Glutamatergic neuron (in vitro differentiated cells): Measurements from ENCODE around the gene SLC16A9. TPM values are rescaled to one million over a fixed set of nuclear protein-coding genes. Genes with fewer than 3 reads are reported as not detected.

Experiments used
- DNase-seq: peaks from one replicate; pipeline ENCODE4 v3.0.0; 2022
- H3K27ac Mint-ChIP-seq: one replicate; pipeline ENCODE4 v1.8.0; 2020; ENCODE audit warnings: mild to moderate bottlenecking, mixed read lengths, inconsistent platforms; ENCODE audit not compliant: unreplicated experiment
- H3K27me3 Mint-ChIP-seq: one replicate; pipeline ENCODE4 v1.8.0; 2020; ENCODE audit warnings: mild to moderate bottlenecking, moderate library complexity, mixed read lengths, inconsistent platforms; ENCODE audit not compliant: unreplicated experiment
- H3K36me3 Mint-ChIP-seq: one replicate; pipeline ENCODE4 v1.8.0; 2020; ENCODE audit warnings: mild to moderate bottlenecking, mixed read lengths, inconsistent platforms; ENCODE audit not compliant: unreplicated experiment
- H3K4me1 Mint-ChIP-seq: one replicate; pipeline ENCODE4 v1.8.0; 2020; ENCODE audit warnings: mild to moderate bottlenecking, low read depth, mixed read lengths, inconsistent platforms; ENCODE audit not compliant: unreplicated experiment
- H3K4me3 Mint-ChIP-seq: one replicate; pipeline ENCODE4 v1.8.0; 2020; ENCODE audit warnings: mild to moderate bottlenecking, mixed read lengths, inconsistent platforms; ENCODE audit not compliant: unreplicated experiment
- H3K9me3 Mint-ChIP-seq: one replicate; pipeline ENCODE4 v1.8.0; 2020; ENCODE audit warnings: mild to moderate bottlenecking, moderate library complexity, mixed read lengths, inconsistent platforms; ENCODE audit not compliant: unreplicated experiment
- total RNA-seq: library from RNA; stranded (reverse); fragmentation: NEBNext Ultra II Directional; extraction: Animal tissue kit (Norgen Biotek cat#: 25700); gene quantifications from one replicate; pipeline ENCODE4 v1.2.1, GENCODE V29; 2021; ENCODE audit not compliant: unreplicated experiment
- TF ChIP-seq, protein P1 (sequence below): fragments of 200-600 bp; sonication (generic); IDR thresholded peaks from one replicate; pipeline ENCODE4 v1.5.0; 2021; ENCODE audit not compliant: partially characterized antibody, unreplicated experiment

SLC16A9 gene
- total RNA-seq, 1 donor from 2014 or later: 1.2 TPM

DNA sequence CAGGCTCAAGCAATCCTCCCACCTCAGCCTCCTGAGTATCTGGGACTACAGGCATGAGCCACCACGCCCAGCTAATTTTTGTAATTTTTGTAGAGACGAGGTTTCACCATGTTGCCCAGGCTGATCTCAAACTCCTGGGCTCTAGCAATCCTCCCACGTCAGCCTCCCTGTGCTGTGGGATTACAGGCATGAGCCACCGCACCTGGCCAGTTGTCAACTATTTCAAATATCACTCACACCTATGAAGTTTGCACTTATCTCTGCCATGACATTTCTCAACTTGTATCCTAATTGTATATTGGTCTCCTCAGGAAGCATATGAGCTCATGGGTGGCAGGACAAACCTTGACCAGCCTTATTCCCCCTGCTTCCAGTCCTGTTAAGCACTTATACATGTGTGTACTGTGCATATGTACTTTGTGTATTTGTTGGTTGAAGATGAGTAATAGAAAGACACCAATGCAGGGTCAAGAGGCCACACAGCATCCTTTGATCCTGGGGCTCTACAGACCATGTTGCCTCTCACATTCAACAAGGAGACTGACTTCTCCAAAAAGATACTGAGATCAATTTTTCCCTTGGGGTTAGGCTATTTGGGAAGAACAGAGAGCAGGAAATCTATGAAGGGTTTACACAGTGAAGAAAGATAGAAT lies 82.2 kb downstream of the SLC16A9 start:
- peaks cover 2% of the 10 kb centered on the region for H3K9me3 Mint-ChIP-seq
- H3K27ac Mint-ChIP-seq: no peak overlapping the region
- H3K4me3 Mint-ChIP-seq: no peak overlapping the region
- H3K27me3 Mint-ChIP-seq: peaks cover 3% of the 10 kb centered on the region
- TF ChIP-seq, protein P1, sequence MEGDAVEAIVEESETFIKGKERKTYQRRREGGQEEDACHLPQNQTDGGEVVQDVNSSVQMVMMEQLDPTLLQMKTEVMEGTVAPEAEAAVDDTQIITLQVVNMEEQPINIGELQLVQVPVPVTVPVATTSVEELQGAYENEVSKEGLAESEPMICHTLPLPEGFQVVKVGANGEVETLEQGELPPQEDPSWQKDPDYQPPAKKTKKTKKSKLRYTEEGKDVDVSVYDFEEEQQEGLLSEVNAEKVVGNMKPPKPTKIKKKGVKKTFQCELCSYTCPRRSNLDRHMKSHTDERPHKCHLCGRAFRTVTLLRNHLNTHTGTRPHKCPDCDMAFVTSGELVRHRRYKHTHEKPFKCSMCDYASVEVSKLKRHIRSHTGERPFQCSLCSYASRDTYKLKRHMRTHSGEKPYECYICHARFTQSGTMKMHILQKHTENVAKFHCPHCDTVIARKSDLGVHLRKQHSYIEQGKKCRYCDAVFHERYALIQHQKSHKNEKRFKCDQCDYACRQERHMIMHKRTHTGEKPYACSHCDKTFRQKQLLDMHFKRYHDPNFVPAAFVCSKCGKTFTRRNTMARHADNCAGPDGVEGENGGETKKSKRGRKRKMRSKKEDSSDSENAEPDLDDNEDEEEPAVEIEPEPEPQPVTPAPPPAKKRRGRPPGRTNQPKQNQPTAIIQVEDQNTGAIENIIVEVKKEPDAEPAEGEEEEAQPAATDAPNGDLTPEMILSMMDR: no peak
- DNase-seq: no peak
- peaks cover 3% of the 10 kb centered on the region for H3K4me1 Mint-ChIP-seq
- H3K36me3 Mint-ChIP-seq: no peaks in the 10 kb centered on the region

DNA sequence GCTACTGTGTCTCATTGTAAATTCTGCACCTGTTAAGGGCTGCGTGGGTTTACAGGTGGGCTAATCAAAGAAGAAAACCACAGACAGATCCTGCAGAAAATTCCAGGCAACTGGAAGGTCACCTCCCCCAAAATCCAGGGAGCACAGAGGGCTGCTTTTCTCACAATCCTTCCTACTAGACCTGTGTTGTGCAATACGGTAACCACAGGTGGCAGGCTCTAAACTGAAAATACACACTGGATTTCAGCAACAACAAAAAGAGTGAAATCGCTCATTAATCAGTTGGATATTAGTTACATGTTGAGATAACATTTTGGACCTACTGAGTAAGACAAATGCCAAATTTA lies 83.2 kb downstream of the SLC16A9 start:
- Mint-ChIP-seq H3K4me3 (no peak overlapping the region), H3K9me3 (peaks cover 2% of the 10 kb centered on the region), H3K4me1 (peaks cover 3% of the 10 kb centered on the region), H3K27me3 (peaks cover 3% of the 10 kb centered on the region), H3K36me3 (no peaks in the 10 kb centered on the region), H3K27ac (no peak overlapping the region)
- TF ChIP-seq, protein P1: no peak
- DNase-seq: no peak

DNA sequence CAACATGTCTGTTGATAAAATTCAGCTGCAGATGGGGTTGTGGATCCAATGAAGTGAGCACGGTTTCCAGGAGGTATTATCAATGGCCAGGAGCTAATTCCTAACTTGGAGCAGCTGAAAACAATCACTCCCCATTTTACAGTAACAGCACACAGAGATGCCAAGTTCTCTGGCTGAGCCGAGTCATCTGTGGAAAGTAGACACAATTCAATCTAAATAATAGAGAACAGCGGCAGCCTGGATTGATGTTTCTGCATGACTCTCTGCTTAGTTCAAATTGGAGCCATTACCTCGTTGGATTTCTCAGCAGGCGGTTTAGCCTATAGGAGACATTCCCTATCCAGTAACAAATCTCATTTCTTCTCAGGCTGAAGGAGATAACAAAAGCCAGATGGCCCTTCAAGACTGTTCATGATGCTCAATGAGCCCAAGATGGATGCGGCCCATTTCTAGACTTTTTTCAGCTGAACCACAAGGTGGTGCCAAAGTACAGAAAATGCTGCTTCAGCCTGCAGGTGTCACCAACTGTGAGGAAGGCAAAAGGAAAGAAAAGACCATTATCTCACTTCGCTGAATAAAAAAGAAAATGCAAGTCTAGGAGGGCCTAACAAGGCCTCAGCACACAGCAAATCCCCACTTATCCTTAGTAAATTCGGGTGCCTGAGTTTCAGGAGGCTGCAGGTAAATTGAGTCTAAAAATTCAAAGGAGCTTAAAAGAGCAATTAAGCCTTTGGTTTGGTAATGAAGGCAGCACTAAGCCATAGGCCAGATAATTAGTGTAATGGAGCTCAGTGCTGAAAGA lies 83.7 kb downstream of the SLC16A9 start:
- DNase-seq: peak; percentile 32
- H3K4me1 Mint-ChIP-seq: peaks cover 3% of the 10 kb centered on the region
- peaks cover 2% of the 10 kb centered on the region for H3K9me3 Mint-ChIP-seq
- no peaks in the 10 kb centered on the region for H3K36me3 Mint-ChIP-seq
- H3K27me3 Mint-ChIP-seq: peaks cover 3% of the 10 kb centered on the region
- no peak overlapping the region for H3K4me3 Mint-ChIP-seq
- TF ChIP-seq, protein P1: peak; percentile 84
- peak overlapping the region; percentile 72 for H3K27ac Mint-ChIP-seq

DNA sequence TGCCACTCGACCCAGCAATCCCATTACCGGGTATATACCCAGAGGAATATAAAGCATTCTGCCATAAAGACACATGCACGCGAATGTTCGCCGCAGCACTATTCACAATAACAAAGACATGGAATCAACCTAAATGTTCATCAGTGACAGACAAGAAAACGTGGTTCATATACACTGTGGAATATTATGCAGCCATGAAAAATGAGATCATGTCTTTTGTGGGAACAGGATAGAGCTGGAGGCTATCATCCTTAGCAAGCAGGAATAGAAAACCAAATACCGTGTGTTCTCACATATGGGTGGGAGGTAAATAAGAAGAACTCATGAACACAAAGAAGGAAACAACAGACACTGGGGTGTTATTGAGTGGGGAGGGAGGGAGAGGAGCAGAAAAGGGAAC lies 84.7 kb downstream of the SLC16A9 start:
- Mint-ChIP-seq H3K4me1 (peaks cover 3% of the 10 kb centered on the region), H3K4me3 (no peak overlapping the region), H3K36me3 (no peaks in the 10 kb centered on the region), H3K27ac (no peak overlapping the region), H3K9me3 (peaks cover 2% of the 10 kb centered on the region), H3K27me3 (peaks cover 3% of the 10 kb centered on the region)
- TF ChIP-seq, protein P1: no peak
- DNase-seq: no peak

DNA sequence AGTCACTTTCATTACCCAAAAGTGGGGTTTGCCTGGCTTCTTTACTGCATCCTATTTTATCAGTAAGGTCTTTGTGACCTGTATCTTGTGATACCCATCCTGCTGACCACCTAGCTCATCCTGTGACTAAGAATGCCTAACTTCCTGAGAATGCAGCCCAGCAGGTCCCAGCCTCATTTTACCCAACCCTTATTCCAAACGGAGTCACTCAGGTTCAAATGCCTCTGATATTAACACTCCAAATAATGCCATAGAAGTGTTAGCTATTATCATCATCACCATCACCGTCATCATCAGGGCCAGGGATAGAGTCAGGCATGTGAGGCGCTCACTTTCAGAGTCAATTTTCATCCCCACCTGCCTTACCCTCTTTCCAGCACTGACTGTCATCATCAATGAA lies 85.5 kb downstream of the SLC16A9 start:
- peaks cover 3% of the 10 kb centered on the region for H3K4me1 Mint-ChIP-seq
- peaks cover 3% of the 10 kb centered on the region for H3K27me3 Mint-ChIP-seq
- peaks cover 2% of the 10 kb centered on the region for H3K9me3 Mint-ChIP-seq
- DNase-seq: no peak
- TF ChIP-seq, protein P1: no peak
- no peaks in the 10 kb centered on the region for H3K36me3 Mint-ChIP-seq
- H3K4me3 Mint-ChIP-seq: no peak overlapping the region
- H3K27ac Mint-ChIP-seq: no peak overlapping the region
